NCI-H2081 (cell line): ENCODE measurements around the gene NLGN1.

Experiments used
- DNase-seq, 2 experiments: peaks; one replicate each; lab custom pipeline; 2025; lab: John Stamatoyannopoulos, UW

Gene NLGN1

GRCh38 chr3:174089592-174089991 is 692.0 kb downstream of the NLGN1 start:
- no peak for DNase-seq

GRCh38 chr3:174094669-174095068 is 697.1 kb downstream of the NLGN1 start:
- DNase-seq, result peak in 1 of 2 experiments; percentile 51

- DNase-seq, result peak in 1 of 2 experiments; percentile 35
Observed at GRCh38 chr3:174097686-174098085, 700.1 kb downstream of the NLGN1 start.

- DNase-seq, result no peak
Observed at GRCh38 chr3:174098746-174099145, 701.2 kb downstream of the NLGN1 start.

- DNase-seq, result no peak
Observed at GRCh38 chr3:174099724-174100123, 702.2 kb downstream of the NLGN1 start.

GRCh38 chr3:174100744-174101143 is 703.2 kb downstream of the NLGN1 start:
- peak in 1 of 2 experiments; percentile 31 for DNase-seq

GRCh38 chr3:174101244-174101643 is 703.7 kb downstream of the NLGN1 start:
- DNase-seq, result peak; percentile 67 to 97

GRCh38 chr3:174102274-174102673 is 704.7 kb downstream of the NLGN1 start:
- peak; percentile 23 to 51 for DNase-seq

- no peak for DNase-seq
Observed at GRCh38 chr3:174102866-174103265, 705.3 kb downstream of the NLGN1 start.

- no peak for DNase-seq
Observed at GRCh38 chr3:174110761-174111160, 713.2 kb downstream of the NLGN1 start.

- DNase-seq, result no peak
Observed at GRCh38 chr3:174111776-174112175, 714.2 kb downstream of the NLGN1 start.

GRCh38 chr3:174116421-174116820 is 718.9 kb downstream of the NLGN1 start:
- DNase-seq, result no peak

GRCh38 chr3:174120997-174121396 is 723.5 kb downstream of the NLGN1 start:
- DNase-seq, result no peak

GRCh38 chr3:174122411-174122810 is 724.9 kb downstream of the NLGN1 start:
- DNase-seq, result no peak

- DNase-seq, result peak; percentile 80 to 90
Observed at GRCh38 chr3:174125267-174125824, 727.8 kb downstream of the NLGN1 start.

- DNase-seq, result no peak
Observed at GRCh38 chr3:174126990-174127758, 729.6 kb downstream of the NLGN1 start.

- no peak for DNase-seq
Observed at GRCh38 chr3:174132006-174132405, 734.5 kb downstream of the NLGN1 start.

- no peak for DNase-seq
Observed at GRCh38 chr3:174132421-174133042, 735.0 kb downstream of the NLGN1 start.

- no peak for DNase-seq
Observed at GRCh38 chr3:174146008-174146407, 748.5 kb downstream of the NLGN1 start.

- no peak for DNase-seq
Observed at GRCh38 chr3:174147798-174148197, 750.3 kb downstream of the NLGN1 start.

GRCh38 chr3:174153871-174154270 is 756.3 kb downstream of the NLGN1 start:
- no peak for DNase-seq

- DNase-seq, result peak in 1 of 2 experiments; percentile 42
Observed at GRCh38 chr3:174156200-174156599, 758.7 kb downstream of the NLGN1 start.

- no peak for DNase-seq
Observed at GRCh38 chr3:174158674-174159073, 761.1 kb downstream of the NLGN1 start.
